Fibroblast of mammary gland (primary cell): Measurements from ENCODE around the gene OMD.

Experiments
- DNase-seq: peaks from one replicate; pipeline ENCODE4 v3.0.0-alpha.2; 2010; ENCODE audit warnings: low read depth
- H3K4me3 ChIP-seq: 2 replicates; pipeline ENCODE4 v1.5.1; 2011; ENCODE audit warnings: low read depth, mild to moderate bottlenecking, low read length, moderate library complexity; ENCODE audit not compliant: control insufficient read depth
- CTCF ChIP-seq: conservative IDR thresholded peaks from 2 replicates; pipeline ENCODE4 v1.5.1; 2011; ENCODE audit warnings: low read depth, low read length, inconsistent platforms; ENCODE audit not compliant: control insufficient read depth, insufficient read depth

The OMD gene

GRCh38 chr9:92455217-92455616 lies 30.9 kb upstream of the OMD start:
- DNase-seq, result no peak
- peak; percentile 29 for TF ChIP-seq CTCF
- no peak overlapping the region for H3K4me3 ChIP-seq

- DNase-seq, result peak; percentile 35
- no peak overlapping the region for H3K4me3 ChIP-seq
- TF ChIP-seq CTCF, result no peak
These were observed 22.3 kb upstream of the OMD start for GRCh38 chr9:92446536-92446935.

GRCh38 chr9:92444841-92445240 lies 20.6 kb upstream of the OMD start:
- H3K4me3 ChIP-seq, result no peak overlapping the region
- no peak for DNase-seq
- TF ChIP-seq CTCF, result no peak

GRCh38 chr9:92440751-92441046 lies 16.4 kb upstream of the OMD start:
- DNase-seq, result no peak
- no peak overlapping the region for H3K4me3 ChIP-seq
- TF ChIP-seq CTCF, result no peak

- H3K4me3 ChIP-seq, result no peak overlapping the region
These were observed 15.9 kb upstream of the OMD start for GRCh38 chr9:92439921-92440750.

GRCh38 chr9:92438900-92439526 lies 14.7 kb upstream of the OMD start:
- TF ChIP-seq CTCF, result peak; percentile 36
- peak; percentile 54 for DNase-seq

More at GRCh38 chr9:92439921-92440750, 15.9 kb upstream of the OMD start:
- peak; percentile 85 for DNase-seq
- no peak for TF ChIP-seq CTCF

More at GRCh38 chr9:92438900-92439526, 14.7 kb upstream of the OMD start:
- H3K4me3 ChIP-seq, result no peak overlapping the region
